Lung (tissue), 12 donors: ENCODE data around the gene GALR1. TPM values are rescaled to one million over a fixed set of nuclear protein-coding genes. Genes with fewer than 3 reads are reported as not detected.

Experiments
- ATAC-seq: fragments of 200-7000 bp; cut with Tn5 transposase; one replicate; pipeline ENCODE4 v1.9.1; 2020; ENCODE audit warnings: moderate number of reproducible peaks; ENCODE audit not compliant: insufficient read depth, low FRiP score
- DNase-seq, 3 donors: peaks; one replicate each; pipeline ENCODE4 v3.0.0-alpha.2; 2013 to 2017
- H3K27ac ChIP-seq, 2 donors: one replicate each; pipeline ENCODE4 v1.5.1; 2013; ENCODE audit warnings: mild to moderate bottlenecking in 2 of 2, moderate library complexity in 2 of 2, control low read depth in 1 of 2, inconsistent platforms in 1 of 2, low read depth in 1 of 2, low read length in 1 of 2
- H3K27me3 ChIP-seq, 3 donors: one replicate each; pipeline ENCODE4 v1.5.1; 2013; ENCODE audit warnings: low read length in 2 of 3; ENCODE audit not compliant: control insufficient read depth in 3 of 3, insufficient read depth in 3 of 3
- H3K36me3 ChIP-seq, 4 donors: one replicate each; pipeline ENCODE4 v1.5.1; 2013; ENCODE audit warnings: low read length in 4 of 4, mild to moderate bottlenecking in 1 of 4, moderate library complexity in 1 of 4; ENCODE audit not compliant: control insufficient read depth in 4 of 4, insufficient read depth in 4 of 4
- H3K4me1 ChIP-seq, 5 donors: one replicate each; pipeline ENCODE4 v1.5.1; 2013; ENCODE audit warnings: low read length in 5 of 5, mild to moderate bottlenecking in 2 of 5, moderate library complexity in 1 of 5; ENCODE audit not compliant: control insufficient read depth in 5 of 5, insufficient read depth in 5 of 5
- H3K4me3 ChIP-seq: one replicate; pipeline ENCODE4 v1.5.1; 2013; ENCODE audit warnings: mild to moderate bottlenecking, control low read depth, moderate library complexity
- H3K9ac ChIP-seq, 2 donors: one replicate each; pipeline ENCODE4 v1.5.1; 2013; ENCODE audit warnings: low read length in 2 of 2, control low read depth in 1 of 2; ENCODE audit not compliant: insufficient read depth in 1 of 2
- H3K9me3 ChIP-seq, 4 donors: one replicate each; pipeline ENCODE4 v1.5.1; 2013; ENCODE audit warnings: low read length in 3 of 4, mild to moderate bottlenecking in 1 of 4, moderate library complexity in 1 of 4; ENCODE audit not compliant: control insufficient read depth in 4 of 4, insufficient read depth in 3 of 4
- WGBS, 2 donors: extraction: QIAGEN DNeasy Blood & Tissue Kit; methylation state at CpG; one replicate each; pipeline ENCODE4 v1.1.7; 2013; 5-methylcytosine and 5-hydroxymethylcytosine counted together
- polyA plus RNA-seq, 2 donors: library from polyadenylated mRNA; stranded (reverse); fragments of 200-250 nt; gene quantifications; one replicate each; pipeline ENCODE4 v1.2.1, GENCODE V29; 2013
- total RNA-seq, 2 donors: library from RNA; depleted of rRNA in 1 of 2; stranded (reverse); fragments of >200 nt in 1 of 2; gene quantifications; one replicate each; pipeline ENCODE4 v1.2.1, GENCODE V29; 2014 to 2021
- TF ChIP-seq, protein P1 (sequence below): IDR thresholded peaks from 2 replicates; pipeline ENCODE4 v1.5.1; 2012; ENCODE audit warnings: mild to moderate bottlenecking; ENCODE audit errors: control extremely low read depth, extremely low read depth
- donor health status: control.
- donor health status: control.
- donor health status: Bipolar disorder and iron deficiency.
- donor health status: healthy.
- donor health status: DM: yes; HTN: yes; CAD: no.

Gene GALR1
- total and polyA plus RNA-seq, 4 donors = under 0.01 to 0.03 TPM; not detected in 2

DNA sequence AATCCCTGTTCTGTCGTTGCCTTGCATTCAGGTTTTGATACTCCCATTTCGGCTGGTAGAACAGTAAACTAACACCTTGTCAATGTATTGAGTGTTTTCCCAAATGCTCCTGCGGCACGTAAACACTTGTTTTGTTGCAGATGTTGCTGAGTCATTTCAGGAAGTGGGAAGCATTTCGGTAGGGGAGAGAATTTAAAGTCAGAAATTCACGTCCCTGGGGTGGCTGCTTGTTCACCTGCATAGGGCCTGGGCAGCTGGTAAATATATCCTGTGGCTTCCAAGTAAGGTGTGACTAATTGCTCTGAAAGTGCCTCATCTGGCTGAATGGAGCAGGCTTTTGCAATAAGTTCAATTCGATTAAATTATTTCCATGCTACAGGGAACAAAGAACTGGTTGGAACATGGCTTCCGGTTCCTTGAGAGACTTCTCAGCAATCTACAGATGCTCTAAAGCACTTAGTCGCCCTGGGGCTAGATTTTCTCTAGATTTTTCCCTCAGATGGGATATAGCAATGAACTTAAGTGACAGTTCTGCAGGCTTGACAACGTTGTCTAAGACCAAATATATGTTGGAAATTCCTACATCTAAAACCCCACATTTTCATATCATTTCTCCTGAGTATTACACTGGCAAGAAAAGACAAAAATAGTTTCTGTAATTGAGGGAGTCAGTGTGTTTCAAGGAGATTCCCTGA lies 5.2 kb downstream of the GALR1 start:
- WGBS, 2 donors = 50 to 58% methylated on average over 10 of the region's 10 CpGs
- H3K4me1 ChIP-seq = peaks cover 0 to 10% (median 0%) of the 10 kb centered on the region in 5 donors
- H3K9me3 ChIP-seq = peaks cover 0 to 10% (median 0%) of the 10 kb centered on the region in 4 donors
- no peak overlapping the region for H3K4me3 ChIP-seq
- H3K36me3 ChIP-seq = no peaks in the 10 kb centered on the region
- DNase-seq (no peak), ATAC-seq (no peak)
- H3K27me3 ChIP-seq = peaks cover 16 to 23% (median 18%) of the 10 kb centered on the region in 3 donors
- no peak overlapping the region for H3K9ac ChIP-seq
- H3K27ac ChIP-seq = no peak overlapping the region
- TF ChIP-seq, protein P1, sequence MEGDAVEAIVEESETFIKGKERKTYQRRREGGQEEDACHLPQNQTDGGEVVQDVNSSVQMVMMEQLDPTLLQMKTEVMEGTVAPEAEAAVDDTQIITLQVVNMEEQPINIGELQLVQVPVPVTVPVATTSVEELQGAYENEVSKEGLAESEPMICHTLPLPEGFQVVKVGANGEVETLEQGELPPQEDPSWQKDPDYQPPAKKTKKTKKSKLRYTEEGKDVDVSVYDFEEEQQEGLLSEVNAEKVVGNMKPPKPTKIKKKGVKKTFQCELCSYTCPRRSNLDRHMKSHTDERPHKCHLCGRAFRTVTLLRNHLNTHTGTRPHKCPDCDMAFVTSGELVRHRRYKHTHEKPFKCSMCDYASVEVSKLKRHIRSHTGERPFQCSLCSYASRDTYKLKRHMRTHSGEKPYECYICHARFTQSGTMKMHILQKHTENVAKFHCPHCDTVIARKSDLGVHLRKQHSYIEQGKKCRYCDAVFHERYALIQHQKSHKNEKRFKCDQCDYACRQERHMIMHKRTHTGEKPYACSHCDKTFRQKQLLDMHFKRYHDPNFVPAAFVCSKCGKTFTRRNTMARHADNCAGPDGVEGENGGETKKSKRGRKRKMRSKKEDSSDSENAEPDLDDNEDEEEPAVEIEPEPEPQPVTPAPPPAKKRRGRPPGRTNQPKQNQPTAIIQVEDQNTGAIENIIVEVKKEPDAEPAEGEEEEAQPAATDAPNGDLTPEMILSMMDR = no peak

DNA sequence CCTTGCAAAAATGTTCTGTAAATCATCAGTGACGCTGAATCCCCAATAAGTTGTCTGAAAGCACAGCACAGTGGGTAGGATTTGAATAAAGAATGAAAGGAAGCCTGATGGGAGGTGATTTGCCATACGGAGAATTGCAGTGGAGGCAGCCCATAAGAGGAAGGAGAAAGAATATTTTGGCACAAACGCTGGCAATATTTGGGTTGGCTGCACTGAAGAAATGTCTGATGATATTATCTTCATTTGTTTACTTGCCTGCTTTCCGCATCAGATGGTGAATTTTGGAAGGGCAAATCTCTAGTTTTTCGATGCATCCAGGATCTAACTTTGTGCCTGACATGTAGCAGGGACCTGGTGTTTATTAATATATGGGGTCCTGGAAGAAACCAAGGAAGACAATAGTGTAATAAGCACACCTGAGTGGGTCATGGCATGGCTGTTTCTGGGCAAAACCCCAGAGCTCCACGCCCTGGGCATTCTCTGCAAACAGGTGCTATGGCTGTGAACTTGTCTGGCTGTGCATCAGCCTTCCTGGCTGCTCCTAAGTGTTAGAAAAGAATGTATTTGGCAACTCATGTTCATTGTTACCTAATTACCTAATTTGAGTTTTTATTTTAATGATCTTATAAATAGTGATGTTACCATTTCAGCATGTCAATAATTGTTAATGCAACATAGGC lies 5.9 kb downstream of the GALR1 start:
- Histone ChIP-seq H3K9me3 (peaks cover 0 to 10% (median 0%) of the 10 kb centered on the region in 4 donors), H3K4me3 (no peak overlapping the region), H3K27me3 (peaks cover 15 to 17% (median 16%) of the 10 kb centered on the region in 3 donors), H3K27ac (no peak overlapping the region), H3K4me1 (peaks cover 0 to 8% (median 0%) of the 10 kb centered on the region in 5 donors), H3K36me3 (no peaks in the 10 kb centered on the region), H3K9ac (no peak overlapping the region)
- WGBS, 2 donors = 47 to 52% methylated on average over 6 of the region's 6 CpGs
- ATAC-seq = no peak
- DNase-seq = no peak
- TF ChIP-seq, protein P1 = no peak

DNA sequence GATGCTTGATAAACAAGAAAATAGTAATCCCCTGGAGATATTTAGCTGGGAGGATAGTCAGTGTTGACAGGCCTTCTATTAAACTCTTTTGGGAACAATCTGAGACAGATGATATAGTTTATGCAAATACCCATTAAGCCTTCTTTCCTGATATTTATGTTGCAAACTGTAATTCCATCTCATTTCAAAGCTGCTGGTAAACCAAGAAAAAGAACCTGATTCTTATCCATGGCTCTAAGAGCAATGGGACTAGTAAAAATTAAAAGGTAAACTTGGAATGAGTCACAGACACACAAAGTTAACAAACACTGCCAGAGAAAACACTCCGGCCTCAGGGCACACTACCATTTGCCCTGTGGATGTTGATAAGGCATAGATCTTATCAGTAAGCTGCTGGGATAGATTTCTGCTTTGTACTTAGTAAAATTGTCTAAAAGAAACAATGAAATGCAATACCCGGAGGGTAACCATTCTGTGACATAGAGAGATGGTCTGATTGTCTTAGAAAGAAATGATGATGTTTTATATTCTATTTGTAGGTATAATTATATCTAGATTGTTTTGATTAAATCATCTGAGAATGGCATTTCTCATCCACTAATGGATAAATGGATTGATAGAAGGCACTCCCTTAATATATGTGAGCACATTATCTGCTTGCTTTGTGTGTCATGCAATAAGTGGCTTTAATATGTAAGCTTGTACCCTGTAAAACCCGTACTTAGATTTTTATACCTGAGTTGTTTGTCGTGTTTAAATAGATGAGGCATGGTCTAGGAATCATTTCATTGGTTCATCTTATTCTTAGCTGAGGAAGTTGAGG lies 13.2 kb downstream of the GALR1 start:
- no peaks in the 10 kb centered on the region for H3K27me3 ChIP-seq
- DNase-seq (no peak), ATAC-seq (no peak)
- H3K4me1 ChIP-seq = no peaks in the 10 kb centered on the region
- H3K4me3 ChIP-seq = no peak overlapping the region
- H3K9me3 ChIP-seq = peaks cover 0 to 21% (median 2%) of the 10 kb centered on the region in 4 donors
- no peaks in the 10 kb centered on the region for H3K36me3 ChIP-seq
- H3K9ac ChIP-seq = no peak overlapping the region
- H3K27ac ChIP-seq = no peak overlapping the region
- 61 to 63% methylated on average over 4 of the region's 4 CpGs for WGBS, 2 donors
- TF ChIP-seq, protein P1 = no peak
